GOT3 (cell line): ENCODE data around the gene AGO4.

Experiments used
- DNase-seq: peaks from one replicate; lab custom pipeline; 2025; ENCODE audit warnings: mixed read lengths; lab: John Stamatoyannopoulos, UW

AGO4 gene

DNA sequence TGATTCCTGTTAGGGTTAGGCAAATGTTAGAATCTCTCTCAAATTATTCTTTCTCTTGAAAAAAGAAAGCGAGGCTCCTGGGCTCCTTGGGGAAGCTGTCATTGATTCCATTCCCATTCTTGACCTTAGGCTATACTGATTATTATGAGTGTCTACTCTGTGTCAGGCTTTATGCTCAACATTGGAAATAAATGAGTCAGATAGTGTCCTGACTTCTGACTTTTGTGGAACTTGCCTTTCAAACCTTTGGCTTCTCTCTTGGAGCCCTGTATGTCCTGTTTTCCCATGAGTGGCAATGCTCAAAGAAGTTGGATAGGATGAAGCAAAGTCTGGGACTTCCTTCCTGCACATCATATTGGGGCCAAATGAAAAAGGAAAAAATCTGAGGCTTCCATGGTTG, 86.8 kb downstream of the AGO4 start:
- DNase-seq = no peak

DNA sequence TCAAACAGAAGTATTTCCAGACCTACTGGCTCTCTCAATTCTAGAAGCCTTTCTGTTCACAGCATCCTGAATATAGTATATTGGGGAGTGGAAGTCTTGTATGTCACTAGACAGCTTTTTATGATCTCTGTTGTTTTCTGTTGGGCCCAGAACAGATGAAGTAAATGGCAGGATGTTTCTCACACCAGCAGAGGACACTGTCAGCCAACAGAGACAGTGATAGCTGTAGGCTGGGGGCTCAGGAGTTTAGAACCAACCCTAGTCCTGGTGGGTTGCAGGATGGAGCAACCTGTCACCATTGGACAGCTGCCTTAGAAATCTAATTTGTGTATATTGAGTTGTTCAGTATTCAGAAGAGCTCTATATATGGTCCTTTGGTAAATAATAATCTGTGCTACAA, 92.1 kb downstream of the AGO4 start:
- DNase-seq = no peak

DNA sequence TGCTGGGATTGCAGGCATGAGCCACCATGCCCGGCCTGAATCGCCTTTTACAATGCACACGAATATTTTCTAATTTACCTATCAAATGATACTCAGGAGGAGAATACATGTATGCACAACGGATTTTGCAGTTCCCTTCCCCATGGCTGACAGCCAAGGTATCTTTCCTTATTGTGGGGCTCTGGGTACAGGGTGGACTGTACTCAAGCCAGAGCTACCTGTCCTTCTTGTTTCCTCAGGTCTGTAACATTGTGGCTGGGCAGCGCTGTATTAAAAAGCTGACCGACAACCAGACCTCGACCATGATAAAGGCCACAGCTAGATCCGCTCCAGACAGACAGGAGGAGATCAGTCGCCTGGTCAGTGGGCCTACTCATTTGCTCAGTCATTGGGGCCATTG, 93.4 kb downstream of the AGO4 start:
- no peak for DNase-seq

DNA sequence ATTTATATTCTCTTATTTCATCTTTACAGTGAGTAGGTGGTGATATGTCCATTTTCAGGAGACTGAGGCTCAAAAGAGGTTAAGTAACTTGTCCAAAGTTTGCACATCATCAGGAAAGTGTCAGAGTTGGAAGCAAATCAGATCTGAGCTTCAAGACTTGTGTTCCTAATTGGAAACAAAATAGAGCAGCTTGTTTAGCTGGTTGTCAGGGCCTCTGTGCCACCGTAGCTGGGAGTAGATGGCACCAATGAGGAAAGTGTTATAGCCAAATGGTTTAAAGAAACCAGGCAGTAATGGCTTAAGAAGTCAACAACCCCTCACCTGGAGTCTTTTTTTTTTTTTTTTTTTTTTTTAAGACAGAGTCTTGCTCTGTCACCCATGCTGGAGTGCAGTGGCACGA, 94.9 kb downstream of the AGO4 start:
- DNase-seq = no peak
